A549 (cell line): Measurements from ENCODE around the gene ZBTB4.

Experiments
- CTCF ChIP-seq: fragments of >200 bp; sonication (Bioruptor Twin); formaldehyde crosslinking; IDR thresholded peaks from 3 replicates; pipeline ENCODE4 v1.5.1; 2016
- EP300 ChIP-seq, 2 experiments: fragments of >200 bp; sonication (Bioruptor Twin); formaldehyde crosslinking; IDR thresholded peaks; 2 replicates in 1 of 2; 3 replicates in 1 of 2; pipeline ENCODE4 v1.6.1; 2016 to 2017
- HMGXB4 ChIP-seq: fragments of 250-450 bp; sonication (Bioruptor Pico); IDR thresholded peaks from 2 replicates; pipeline ENCODE4 v1.5.0; 2021; ENCODE audit warnings: mild to moderate bottlenecking, moderate library complexity, borderline replicate concordance
- POLR2A ChIP-seq: IDR thresholded peaks from 2 replicates; pipeline ENCODE4 v1.6.1; 2012; ENCODE audit warnings: mild to moderate bottlenecking, low read length
- POLR2AphosphoS2 ChIP-seq: conservative IDR thresholded peaks from 2 replicates; pipeline ENCODE4 v1.6.1; 2012; ENCODE audit warnings: low read length, improper control_type of control experiment, inconsistent platforms
- RFX5 ChIP-seq: fragments of 450-650 bp; IDR thresholded peaks from 2 replicates; pipeline ENCODE4 v1.7.1; 2014; ENCODE audit warnings: antibody characterized with exemption, mild to moderate bottlenecking, moderate library complexity

GRCh38 chr17:7423679-7424078 lies 55.8 kb downstream of the ZBTB4 start:
- TF ChIP-seq POLR2A (no peak), CTCF (no peak), POLR2AphosphoS2 (no peak), RFX5 (no peak), EP300 (IDR thresholded peaks at IDR 0.05) (no peak), HMGXB4 (CRISPR knock-in tag) (no peak)
